GM21723 (cell line): ENCODE data around the gene DOCK10.
A peak's percentile ranks its signal among the peaks of the same experiment; 100 is the strongest.

ENCODE experiments used
- ATAC-seq: cut with Tn5 transposase; IDR thresholded peaks from one replicate; pipeline ENCODE4 v1.9.1; 2021; ENCODE audit warnings: mild to moderate bottlenecking, moderate library complexity; ENCODE audit not compliant: unreplicated experiment

The DOCK10 gene

DNA sequence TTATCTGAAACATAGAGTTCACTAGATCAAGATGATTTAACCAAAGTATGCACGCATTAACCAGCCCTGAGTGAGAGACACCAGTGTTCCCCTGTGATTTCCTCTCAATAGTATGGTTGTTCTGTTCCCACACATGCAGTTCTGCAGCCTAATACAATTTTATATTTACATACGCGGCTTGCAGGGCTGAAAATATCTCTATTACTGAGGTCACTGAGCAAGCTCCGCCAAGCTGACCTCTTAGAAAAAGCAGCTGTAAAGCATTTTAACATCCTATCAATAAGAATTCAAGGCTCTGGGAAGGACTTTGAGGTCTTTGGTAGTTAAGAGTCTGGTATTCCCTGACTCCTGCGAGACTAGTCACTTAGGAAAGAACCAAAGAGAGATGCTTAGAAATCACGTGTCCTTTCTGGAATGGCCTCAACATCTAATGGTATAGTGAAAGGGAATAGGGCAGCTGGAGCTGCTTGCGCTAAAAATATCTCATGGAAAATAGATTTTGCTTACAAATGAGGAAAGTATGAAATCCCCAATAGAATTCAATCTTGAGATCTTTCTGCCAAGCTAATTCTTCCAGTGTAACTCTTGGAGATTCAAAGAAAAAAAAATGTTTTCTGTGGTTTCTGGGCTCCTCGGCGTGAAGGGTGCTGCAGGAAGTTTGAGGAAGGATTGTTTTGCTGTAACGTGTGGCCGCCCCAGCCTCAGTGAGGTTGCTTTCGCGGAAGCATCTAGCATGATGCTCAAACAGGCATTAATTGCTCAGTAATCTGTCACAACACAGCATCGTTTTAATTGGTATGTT is 59.2 kb downstream of the DOCK10 start:
- ATAC-seq: peak; percentile 59

DNA sequence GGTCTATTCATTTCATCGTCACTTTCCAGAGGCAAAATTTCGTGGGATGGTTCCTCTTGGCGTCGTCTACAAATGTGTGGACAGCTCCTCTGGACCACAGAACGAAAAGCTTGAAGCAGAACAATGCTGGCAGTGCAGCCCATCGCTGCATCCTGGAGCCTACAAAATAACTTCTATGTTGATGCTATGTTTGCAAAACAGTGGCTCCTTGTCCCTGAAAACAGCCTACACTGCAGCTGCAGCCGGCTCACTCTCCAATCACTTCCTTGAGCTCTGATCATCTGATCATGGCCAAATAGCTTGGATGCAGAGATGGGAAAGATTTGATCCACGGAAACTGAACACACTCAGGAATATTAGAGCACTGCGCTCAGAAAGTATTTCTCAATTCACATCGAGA is 60.0 kb downstream of the DOCK10 start:
- ATAC-seq: no peak

DNA sequence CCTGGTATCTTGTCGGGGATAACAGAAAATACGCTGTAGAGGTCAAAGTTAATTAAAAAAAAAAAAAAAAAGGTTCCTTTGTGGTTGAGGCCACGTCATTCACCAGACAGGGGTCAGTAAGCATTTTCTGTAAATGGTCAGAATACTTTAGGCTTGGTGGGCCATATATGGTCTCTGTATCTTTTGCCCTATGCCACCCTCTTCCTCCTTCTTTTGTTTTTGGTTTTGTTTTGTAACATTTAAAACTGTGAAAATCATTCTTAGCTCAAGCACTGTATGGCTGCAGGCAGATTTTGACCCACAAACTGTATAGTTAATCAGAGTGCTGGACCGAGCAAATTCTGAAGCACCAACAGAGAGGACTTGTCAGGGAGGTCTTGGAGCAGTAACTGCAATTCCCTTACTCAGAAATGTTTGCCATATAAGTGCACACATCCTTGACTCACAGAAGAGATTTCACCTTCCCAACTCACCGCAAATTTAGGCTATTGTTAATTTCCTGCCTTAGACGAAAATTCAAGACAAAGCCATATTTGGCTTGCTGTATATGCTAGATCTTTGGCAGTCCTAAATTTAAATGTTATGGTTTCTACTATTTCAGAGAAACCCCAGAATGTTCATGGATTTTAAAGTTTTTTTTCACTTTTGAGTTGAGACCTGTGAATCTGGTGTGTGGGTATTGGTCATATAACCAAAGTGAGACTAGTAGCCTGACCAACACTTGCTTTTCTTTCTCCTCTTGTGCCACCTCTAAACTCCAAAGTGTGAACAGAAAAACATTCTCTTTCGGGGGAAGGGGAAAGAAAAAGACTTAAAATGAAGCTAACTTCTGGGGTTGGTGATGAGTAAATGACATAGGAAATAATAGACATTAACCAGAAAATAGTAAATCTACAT is 65.4 kb downstream of the DOCK10 start:
- peak; percentile 44 for ATAC-seq

DNA sequence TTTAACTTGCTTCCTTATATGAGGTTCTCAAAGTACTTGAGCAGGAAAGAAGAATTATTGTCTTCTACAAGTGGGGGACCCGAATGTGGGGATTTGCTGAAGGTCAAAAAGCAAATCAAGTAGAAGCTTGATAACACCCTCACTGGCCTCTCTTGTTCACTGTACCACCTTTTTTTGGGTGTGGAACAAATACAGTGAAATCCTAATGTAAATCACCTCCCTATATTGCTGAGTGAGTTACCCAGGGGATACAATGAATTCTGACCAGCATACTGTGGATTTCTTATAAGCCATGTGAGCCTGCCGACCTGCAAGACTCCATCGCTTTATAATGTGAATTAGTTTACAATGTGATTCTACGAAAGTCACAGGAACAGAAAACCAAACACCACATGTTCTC is 66.5 kb downstream of the DOCK10 start:
- ATAC-seq: no peak

DNA sequence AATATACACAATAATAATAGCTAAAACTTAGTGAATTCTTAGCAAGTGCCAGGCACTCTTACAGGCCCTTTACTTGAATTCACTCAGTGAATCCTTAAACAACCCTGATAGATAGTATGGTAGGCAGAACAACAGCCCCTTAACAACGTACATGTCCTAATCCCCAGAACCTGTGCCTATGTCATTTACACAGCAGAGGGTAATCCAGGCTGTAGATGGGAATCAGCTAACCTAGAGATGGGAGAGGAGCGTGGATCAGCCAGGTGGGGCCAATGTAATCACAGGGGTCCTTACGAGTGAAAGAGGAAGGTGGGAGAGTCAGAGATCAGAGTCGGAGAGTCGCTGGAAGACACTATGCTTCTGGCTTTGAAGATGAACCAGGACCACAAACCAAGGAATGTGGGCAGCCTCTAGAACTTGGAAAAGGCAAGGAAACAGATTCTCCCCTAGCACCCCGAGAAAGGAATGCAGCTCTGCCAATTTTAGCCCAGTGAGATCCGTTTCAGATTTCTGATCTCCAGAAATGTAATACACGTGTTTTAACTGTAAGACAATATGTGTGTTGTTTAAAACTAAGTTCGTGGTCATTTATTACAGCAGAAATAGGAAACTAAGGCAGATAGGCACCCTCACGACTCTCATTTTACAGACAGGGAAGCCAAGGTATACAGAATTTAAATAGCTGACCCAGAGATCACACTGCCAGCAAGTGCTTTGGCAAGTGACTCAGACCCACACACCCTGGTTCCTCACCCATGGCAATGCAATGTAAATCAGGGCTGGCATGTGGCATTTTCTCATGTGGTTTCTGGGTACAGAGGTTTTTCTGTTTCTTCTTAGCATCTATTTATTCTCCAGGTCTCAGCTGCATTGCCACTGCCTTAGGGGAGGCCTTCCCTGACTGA is 68.9 kb downstream of the DOCK10 start:
- ATAC-seq: peak; percentile 30

DNA sequence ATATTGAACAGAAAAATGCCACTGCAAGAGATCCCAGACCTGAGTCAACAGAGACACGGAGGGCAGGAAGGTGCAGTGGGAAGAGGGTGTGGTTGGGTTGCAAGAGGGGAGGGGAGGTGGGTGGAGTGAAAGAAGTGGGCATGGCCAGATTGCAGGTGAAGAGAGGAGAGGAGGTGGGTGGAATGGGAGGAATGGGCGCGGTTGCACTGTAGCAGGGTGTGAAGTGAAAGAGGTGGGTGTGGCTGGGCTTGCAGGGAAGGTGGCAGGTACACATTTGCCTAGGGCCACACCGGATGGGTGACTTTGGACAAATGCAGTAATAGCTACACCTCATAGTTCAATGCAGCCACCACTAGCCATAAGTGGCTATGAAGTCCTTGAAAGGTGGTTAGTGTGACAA is 71.1 kb downstream of the DOCK10 start:
- peak; percentile 53 for ATAC-seq

DNA sequence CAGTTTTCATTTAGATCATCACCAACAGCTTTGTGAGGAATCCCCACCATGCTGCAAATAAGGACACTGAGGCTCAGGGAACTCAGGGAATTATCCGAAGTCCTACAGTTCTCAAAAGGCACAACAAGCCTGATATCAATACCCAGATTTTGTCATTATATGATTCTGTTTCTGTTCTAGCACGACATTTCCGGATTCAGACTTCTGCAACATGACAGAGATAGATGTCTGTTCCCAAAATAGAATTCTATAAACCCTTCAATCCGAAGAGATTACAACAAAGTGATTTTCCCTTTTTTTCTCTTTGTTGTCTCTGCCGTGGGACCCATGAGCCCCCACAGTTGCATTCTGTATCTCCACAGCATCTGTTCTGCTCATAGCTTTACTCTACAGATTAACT is 72.0 kb downstream of the DOCK10 start:
- ATAC-seq: peak; percentile 44

DNA sequence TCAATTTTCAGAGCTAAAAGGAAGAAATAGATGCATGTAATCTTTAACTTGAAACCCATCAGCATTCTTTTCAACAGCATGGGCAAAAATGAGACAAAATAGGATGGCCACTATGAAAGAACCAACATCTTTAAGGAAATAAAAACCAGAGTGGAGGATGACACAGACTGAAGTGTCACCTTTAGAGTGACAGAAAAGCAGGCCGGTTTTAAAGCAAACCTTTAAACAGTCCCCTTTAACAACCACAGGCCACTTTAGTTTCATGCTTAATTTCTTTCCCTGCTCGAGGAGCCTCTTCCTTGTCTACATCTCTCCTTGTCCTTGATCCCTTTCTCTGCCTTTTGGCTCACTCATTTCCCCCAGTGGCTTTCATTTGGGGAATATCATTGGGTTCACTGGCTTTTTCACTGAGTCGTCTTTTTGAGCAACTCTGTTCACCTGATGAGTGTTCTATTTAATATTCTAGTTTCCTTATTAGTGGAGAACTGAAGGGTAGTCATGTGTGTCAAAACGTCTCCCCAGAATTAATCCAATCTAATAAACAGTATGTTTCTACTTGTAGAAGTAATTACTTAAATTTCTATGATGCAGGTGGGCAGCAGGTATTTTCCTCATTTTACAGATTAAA is 72.5 kb downstream of the DOCK10 start:
- peak; percentile 49 for ATAC-seq

DNA sequence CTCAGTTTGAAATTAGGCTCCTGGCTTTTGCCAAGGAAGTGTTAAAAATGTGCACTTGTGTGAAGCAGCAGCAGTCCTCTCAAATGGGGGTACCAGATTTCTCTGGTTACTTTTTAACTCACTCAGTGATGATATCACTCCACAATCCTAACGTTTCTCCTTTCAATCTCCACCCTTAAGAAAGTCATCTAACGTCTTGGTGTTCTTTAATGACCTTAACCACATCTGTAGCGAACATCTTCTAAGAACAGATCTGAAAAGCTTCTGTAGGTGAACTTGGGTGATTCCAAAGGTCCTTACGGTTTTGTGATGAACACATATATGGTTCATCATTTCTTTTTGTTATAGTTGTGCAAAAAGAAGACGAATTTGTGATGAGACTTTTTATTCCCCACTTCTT is 73.2 kb downstream of the DOCK10 start:
- no peak for ATAC-seq

DNA sequence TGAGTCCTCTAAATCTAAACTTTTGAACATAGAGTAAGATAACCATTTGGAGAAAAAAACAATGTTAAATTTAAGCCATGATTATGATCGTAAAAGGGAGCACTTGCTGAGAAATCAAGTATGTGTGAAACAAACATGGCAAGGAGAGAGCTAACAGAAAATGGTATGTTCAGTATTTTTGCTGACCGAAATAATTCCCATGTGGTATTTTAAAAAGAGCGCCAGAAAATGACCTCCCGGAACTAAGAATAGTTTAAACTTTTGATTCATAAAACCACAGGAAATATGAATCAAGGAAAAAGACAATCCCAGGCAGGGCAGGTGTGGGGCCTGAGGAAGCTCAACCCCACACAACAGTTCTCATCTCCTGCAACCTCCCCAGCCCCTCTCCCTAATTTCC is 74.2 kb downstream of the DOCK10 start:
- no peak for ATAC-seq

DNA sequence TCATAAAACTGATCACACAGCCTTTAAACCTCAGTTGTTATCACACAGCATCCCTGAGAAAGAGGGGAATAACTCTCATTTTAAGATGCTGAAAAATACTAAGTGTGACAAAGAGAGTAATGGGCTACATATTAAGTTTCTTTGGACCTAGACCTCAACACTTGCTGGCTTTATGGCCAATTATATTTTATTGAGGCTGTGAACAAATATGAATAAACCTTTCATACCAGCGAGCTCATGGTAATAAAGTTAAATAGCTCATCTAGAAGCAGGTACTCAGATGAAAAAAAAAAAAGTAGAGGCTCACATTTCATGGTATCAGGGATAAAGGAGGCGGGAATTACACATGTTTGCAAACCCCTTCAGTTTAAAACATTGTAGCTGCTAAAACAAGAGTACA is 75.7 kb downstream of the DOCK10 start:
- ATAC-seq: no peak

DNA sequence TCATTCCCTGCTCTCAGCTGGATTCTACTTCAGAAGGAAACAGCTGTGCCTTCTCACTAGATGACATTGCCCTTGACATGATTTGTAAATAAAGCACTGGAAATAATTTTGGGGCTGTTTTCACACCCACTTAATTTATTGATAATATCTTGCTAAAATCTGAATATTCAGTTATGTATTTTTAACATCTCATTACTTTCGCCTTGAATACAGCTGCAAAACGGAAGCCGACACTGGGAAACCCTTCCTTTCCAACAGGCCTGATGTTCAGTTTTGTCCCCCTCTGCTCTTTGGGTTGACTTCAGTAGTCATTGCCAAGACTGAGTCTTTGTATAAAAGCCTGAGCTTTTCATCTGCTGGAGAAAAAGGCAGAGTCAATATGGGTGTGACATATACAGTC is 82.7 kb downstream of the DOCK10 start:
- no peak for ATAC-seq

DNA sequence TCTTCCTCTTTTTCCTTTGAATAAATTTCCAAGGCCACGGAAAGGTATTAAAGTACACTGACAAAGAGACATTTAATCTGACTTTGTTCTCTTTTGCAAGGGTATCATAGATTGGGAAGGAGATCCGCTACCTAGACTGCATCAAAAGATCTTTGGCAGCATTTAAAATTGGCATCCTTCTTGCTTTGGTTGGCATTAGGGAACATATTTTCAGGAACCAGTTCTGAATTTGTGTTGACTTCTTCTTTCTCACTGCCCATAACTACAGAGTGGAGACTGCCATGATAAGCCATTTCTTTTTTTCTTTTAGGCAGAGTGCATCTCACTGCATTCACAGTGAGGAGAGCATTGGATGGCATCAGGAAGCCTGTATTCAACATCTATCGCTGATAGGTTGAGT is 83.4 kb downstream of the DOCK10 start:
- ATAC-seq: no peak

DNA sequence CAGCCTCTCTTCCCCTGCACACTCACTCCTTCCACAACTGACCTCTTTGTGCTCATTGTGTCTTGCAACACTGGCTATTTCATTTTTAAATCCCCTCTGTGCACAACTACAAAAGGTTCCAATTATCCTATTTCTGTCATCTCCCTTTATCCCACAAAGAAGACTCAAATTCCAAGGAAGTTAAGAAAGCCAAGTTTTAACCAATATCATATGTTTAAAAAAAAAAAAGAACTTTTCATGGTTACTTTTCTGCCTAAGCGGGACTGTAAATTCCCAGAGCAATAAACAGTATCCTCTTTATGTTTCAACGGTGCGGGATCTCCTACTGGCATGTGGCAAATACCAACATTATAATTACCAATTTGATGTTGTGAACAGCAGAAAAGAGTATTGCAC is 83.8 kb downstream of the DOCK10 start:
- no peak for ATAC-seq

DNA sequence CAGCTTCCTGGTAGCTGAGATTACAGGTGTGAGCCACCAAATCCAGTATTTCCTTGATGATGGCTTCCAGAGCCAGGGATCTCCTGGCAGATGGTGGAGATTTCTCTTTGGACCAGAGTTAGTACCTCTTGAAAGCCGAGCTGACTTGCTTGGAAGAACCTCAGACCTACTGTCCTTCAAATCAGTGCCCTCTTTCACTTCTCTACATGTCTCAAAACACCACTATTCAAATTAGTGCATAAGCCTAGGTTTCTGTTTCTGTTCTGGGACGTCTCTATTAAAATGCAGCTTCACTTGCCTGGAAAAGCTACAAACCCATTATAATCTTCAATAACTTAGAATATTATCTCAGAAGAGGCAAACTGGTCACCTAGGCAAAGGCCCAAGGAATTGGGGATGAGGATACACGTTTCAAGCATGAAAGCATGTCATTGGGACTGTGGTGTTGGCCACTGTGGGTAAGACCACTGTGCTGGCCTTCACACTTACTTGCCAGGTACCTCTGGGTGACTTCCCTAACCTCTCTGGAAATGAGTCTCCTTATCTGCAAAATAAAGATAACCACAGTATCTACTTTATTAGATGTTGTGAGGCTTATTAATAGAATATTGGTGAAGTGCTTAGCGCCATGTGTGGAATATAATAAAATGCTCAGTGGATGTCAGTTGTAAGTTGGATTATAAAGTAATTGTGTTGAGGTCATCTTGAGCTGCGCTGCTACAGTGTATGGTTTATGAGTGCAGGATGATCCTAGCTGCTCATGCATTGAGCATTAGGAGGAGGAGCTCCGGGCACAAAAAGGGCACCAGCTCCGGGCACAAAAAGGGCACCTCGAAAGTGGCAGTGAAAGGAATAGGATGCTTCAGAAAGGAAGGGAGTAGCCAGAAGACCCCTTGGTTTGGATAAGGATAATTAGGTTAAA is 84.5 kb downstream of the DOCK10 start:
- peak; percentile 88 for ATAC-seq

DNA sequence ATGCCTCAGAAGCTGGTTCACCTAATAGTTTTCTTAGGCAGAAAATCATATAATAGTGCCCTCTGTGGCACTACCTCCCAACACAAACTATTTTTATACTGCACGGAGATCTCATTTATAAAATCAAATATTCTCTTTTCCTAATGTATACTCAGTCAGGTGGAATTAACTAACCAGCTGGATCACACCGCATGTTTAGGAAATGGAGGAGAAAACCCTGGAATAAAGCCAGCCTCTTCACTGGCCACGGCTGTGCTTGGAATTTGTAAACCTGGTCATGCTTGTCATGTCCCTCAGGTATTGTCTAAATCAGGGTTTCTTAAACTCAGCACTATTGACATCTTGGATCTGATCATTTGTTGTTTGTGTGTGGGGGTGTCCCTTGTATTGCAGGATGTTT is 85.6 kb downstream of the DOCK10 start:
- ATAC-seq: no peak

DNA sequence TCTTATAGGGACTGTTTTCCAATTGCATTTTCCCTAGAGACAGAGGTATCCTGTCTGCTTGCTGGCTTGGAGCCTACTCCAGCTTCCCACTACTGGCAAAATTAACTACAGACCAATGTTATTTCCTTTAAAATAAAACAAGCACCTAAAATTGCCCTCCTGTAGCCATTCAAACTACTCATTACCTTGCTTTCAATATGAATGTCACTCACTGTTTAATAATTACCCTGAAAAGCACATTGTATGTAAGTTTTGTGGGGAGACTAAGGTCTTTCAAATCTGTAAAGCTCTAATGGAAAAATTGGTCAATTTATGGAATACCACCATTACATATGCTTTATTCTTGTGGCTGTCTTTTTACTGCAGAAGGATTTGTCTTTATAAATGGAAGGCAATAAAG is 87.3 kb downstream of the DOCK10 start:
- no peak for ATAC-seq

DNA sequence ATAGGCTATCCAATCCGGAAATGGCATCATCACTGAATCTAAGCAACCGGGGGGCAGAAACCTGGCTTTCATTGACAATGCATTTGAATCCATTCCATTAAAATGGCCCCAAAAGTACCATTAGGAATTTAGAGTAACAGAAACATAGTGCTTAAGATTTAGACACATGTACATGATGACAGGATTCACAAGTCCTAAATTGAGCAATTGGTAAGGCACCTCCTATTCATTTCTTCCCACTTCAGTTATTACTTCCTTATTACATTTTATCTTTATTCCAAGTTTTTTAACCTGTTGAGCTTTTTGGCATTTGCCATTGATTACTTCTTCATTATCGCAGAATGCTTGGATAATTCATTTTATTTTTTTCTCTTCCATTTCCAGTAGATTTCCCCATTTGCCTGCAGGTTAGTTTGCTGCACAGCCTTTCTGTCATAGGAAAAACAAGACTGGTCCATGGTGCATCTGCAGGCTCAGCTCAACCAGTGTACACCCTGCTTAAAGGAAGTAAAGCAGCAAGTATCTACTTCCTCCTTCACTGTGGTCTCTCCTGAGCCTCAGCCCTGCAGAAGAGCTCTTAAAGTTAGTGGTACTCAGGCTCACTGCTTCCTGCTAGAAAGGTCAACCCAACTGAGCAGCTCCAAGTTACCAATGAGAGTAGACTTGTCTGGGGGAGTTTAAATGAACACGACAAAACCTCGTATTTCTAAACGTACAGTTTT is 89.2 kb downstream of the DOCK10 start:
- ATAC-seq: peak; percentile 66
